MM.1S (cell line): ENCODE data around the gene ADGRL3.

Source experiments
- DNase-seq: peaks from one replicate; pipeline ENCODE4 v3.0.0-alpha.2; 2015
- H2AFZ ChIP-seq: fragments of 300-600 bp; sonication (generic); 2 replicates; pipeline ENCODE4 v1.6.0; 2016; ENCODE audit warnings: antibody characterized with exemption, low read length
- H3F3A ChIP-seq: fragments of 300-600 bp; sonication (generic); 2 replicates; pipeline ENCODE4 v1.6.1; 2016; ENCODE audit warnings: mild to moderate bottlenecking, antibody characterized with exemption, low read length, moderate library complexity, mixed read lengths; ENCODE audit not compliant: insufficient read depth
- H3K27ac ChIP-seq: fragments of 300-600 bp; sonication (generic); 2 replicates; pipeline ENCODE4 v1.5.1; 2016; ENCODE audit warnings: mild to moderate bottlenecking, low read length
- H3K27me3 ChIP-seq: fragments of 300-600 bp; sonication (generic); replicated peaks from 2 replicates; pipeline ENCODE4 v1.6.0; 2016; ENCODE audit warnings: low read length; ENCODE audit not compliant: insufficient read depth
- H3K36me3 ChIP-seq: fragments of 300-600 bp; sonication (generic); replicated peaks from 2 replicates; pipeline ENCODE4 v1.6.1; 2016; ENCODE audit warnings: mild to moderate bottlenecking, low read length, mixed read lengths; ENCODE audit not compliant: insufficient read depth
- H3K4me1 ChIP-seq: fragments of 300-600 bp; sonication (generic); 2 replicates; pipeline ENCODE4 v1.6.1; 2016; ENCODE audit warnings: low read length, mixed read lengths
- H3K4me2 ChIP-seq: fragments of 300-600 bp; sonication (generic); 2 replicates; pipeline ENCODE4 v1.6.0; 2016; ENCODE audit warnings: low read depth, low read length
- H3K4me3 ChIP-seq: fragments of 300-600 bp; sonication (generic); 2 replicates; pipeline ENCODE4 v1.5.1; 2016; ENCODE audit warnings: low read length, mixed read lengths
- H3K79me2 ChIP-seq: fragments of 300-600 bp; sonication (generic); 2 replicates; pipeline ENCODE4 v1.6.1; 2016; ENCODE audit warnings: mixed run types, low read length, mixed read lengths
- H3K9ac ChIP-seq: fragments of 300-600 bp; sonication (generic); 2 replicates; pipeline ENCODE4 v1.6.1; 2016; ENCODE audit warnings: low read length, mixed read lengths
- H3K9me2 ChIP-seq: fragments of 300-600 bp; sonication (generic); replicated peaks from 2 replicates; pipeline ENCODE4 v1.6.1; 2016; ENCODE audit warnings: mild to moderate bottlenecking, low read length, mixed read lengths; ENCODE audit not compliant: insufficient read depth
- H3K9me3 ChIP-seq: fragments of 300-600 bp; sonication (generic); replicated peaks from 2 replicates; pipeline ENCODE4 v1.6.1; 2016; ENCODE audit warnings: mild to moderate bottlenecking, low read length, mixed read lengths; ENCODE audit not compliant: insufficient read depth
- H4K20me1 ChIP-seq: fragments of 300-600 bp; sonication (generic); 2 replicates; pipeline ENCODE4 v1.6.1; 2016; ENCODE audit warnings: mild to moderate bottlenecking, low read length, moderate library complexity, mixed read lengths; ENCODE audit not compliant: insufficient read depth
- EZH2 ChIP-seq: fragments of 300-600 bp; sonication (generic); optimal IDR thresholded peaks from 2 replicates; pipeline ENCODE3; 2017; ENCODE audit warnings: low read depth, mild to moderate bottlenecking, antibody characterized with exemption, low read length, mixed read lengths
- EZH2phosphoT487 ChIP-seq: fragments of 300-600 bp; sonication (generic); IDR thresholded peaks from 2 replicates; pipeline ENCODE4 v1.6.1; 2018; ENCODE audit warnings: antibody characterized with exemption, low read length
- TF ChIP-seq, protein P1 (sequence below): fragments of 300-600 bp; sonication (generic); IDR thresholded peaks from 2 replicates; pipeline ENCODE4 v1.5.1; 2016; ENCODE audit warnings: antibody characterized with exemption, low read length, mixed read lengths

The ADGRL3 gene

DNA sequence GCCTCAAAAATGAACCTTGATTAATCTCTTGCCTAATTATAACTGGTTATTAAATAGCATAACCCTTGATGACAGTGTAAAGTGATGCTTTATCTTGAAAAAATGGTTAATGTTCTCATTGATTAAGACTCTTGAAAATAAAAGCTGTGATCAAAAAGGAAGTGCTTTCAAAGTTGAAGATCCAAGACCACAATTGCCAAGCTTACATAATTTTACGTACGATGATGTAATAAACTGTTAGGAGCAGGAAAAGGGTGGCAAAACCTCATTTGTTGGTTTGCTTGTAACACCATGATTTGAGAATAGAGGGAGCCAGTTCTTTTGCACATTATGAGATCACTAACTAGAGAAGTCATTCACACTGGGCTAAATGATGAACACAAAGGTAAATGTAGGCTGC is 322.2 kb downstream of the ADGRL3 start:
- H3K4me2 ChIP-seq, result no peak overlapping the region
- H3K4me3 ChIP-seq, result no peak overlapping the region
- H3K27ac ChIP-seq, result no peak overlapping the region
- no peaks in the 10 kb centered on the region for H3K27me3 ChIP-seq
- H3K36me3 ChIP-seq, result no peaks in the 10 kb centered on the region
- no peak overlapping the region for H2AFZ ChIP-seq
- no peak overlapping the region for H3K9ac ChIP-seq
- no peaks in the 10 kb centered on the region for H3K4me1 ChIP-seq
- TF ChIP-seq, protein P1, sequence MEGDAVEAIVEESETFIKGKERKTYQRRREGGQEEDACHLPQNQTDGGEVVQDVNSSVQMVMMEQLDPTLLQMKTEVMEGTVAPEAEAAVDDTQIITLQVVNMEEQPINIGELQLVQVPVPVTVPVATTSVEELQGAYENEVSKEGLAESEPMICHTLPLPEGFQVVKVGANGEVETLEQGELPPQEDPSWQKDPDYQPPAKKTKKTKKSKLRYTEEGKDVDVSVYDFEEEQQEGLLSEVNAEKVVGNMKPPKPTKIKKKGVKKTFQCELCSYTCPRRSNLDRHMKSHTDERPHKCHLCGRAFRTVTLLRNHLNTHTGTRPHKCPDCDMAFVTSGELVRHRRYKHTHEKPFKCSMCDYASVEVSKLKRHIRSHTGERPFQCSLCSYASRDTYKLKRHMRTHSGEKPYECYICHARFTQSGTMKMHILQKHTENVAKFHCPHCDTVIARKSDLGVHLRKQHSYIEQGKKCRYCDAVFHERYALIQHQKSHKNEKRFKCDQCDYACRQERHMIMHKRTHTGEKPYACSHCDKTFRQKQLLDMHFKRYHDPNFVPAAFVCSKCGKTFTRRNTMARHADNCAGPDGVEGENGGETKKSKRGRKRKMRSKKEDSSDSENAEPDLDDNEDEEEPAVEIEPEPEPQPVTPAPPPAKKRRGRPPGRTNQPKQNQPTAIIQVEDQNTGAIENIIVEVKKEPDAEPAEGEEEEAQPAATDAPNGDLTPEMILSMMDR, result no peak
- TF ChIP-seq EZH2 (no peak), EZH2phosphoT487 (no peak)
- H3K9me3 ChIP-seq, result no peaks in the 10 kb centered on the region
- H3F3A ChIP-seq, result no peaks in the 10 kb centered on the region
- H3K79me2 ChIP-seq, result no peaks in the 10 kb centered on the region
- no peaks in the 10 kb centered on the region for H4K20me1 ChIP-seq
- no peaks in the 10 kb centered on the region for H3K9me2 ChIP-seq
- no peak for DNase-seq

DNA sequence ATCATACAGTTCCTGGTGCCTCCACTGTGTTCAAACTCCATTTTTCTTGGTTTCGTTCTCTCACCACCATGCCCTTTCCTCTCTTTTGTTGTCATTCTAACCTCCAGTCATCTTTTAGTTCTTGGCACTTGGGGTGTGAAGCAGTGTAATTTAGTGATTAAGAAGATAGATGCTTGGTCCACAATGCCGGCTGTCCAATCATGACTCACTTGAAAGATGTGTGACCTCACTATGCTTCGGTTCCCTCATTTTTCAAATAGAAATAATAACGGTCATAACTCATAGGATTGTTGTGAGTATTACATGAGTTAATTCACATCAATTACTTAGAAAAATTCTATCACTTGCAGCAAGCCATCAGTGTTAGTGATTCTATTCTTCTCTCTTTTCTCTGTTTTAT is 327.8 kb downstream of the ADGRL3 start:
- DNase-seq, result no peak
- no peak overlapping the region for H2AFZ ChIP-seq
- H3K4me2 ChIP-seq, result no peak overlapping the region
- H3K27me3 ChIP-seq, result no peaks in the 10 kb centered on the region
- H3K79me2 ChIP-seq, result no peaks in the 10 kb centered on the region
- TF ChIP-seq EZH2phosphoT487 (no peak), EZH2 (no peak)
- TF ChIP-seq, protein P1, result no peak
- no peaks in the 10 kb centered on the region for H4K20me1 ChIP-seq
- H3K36me3 ChIP-seq, result no peaks in the 10 kb centered on the region
- no peaks in the 10 kb centered on the region for H3K9me3 ChIP-seq
- H3K4me3 ChIP-seq, result no peak overlapping the region
- H3K9me2 ChIP-seq, result no peaks in the 10 kb centered on the region
- no peaks in the 10 kb centered on the region for H3K4me1 ChIP-seq
- no peak overlapping the region for H3K27ac ChIP-seq
- H3F3A ChIP-seq, result no peaks in the 10 kb centered on the region
- H3K9ac ChIP-seq, result no peak overlapping the region

DNA sequence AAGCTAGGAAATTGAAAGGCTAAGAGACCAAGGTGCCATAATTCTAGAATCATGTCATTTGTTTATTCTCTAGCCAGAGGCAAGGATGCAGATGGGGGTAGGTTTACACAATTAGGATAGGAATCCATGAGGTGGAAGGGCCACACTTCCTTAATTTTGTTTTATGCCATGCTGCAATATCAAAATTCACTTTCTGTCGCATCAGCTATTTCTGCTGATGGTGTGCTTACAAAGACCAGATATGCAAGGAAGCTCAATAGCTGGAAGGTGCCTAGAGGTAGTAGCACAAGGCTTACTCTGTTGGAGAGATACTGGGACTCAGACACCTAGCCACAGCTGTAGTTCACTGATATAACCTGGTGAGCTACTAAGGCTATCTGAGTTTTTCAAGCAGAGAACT is 328.5 kb downstream of the ADGRL3 start:
- Histone ChIP-seq H3K79me2 (no peaks in the 10 kb centered on the region), H3K9ac (no peak overlapping the region), H3K27me3 (no peaks in the 10 kb centered on the region), H3F3A (no peaks in the 10 kb centered on the region), H3K36me3 (no peaks in the 10 kb centered on the region), H3K9me3 (no peaks in the 10 kb centered on the region), H3K27ac (no peak overlapping the region), H2AFZ (no peak overlapping the region), H3K4me2 (no peak overlapping the region), H3K4me1 (no peaks in the 10 kb centered on the region), H4K20me1 (no peaks in the 10 kb centered on the region), H3K4me3 (no peak overlapping the region), H3K9me2 (no peaks in the 10 kb centered on the region)
- no peak for DNase-seq
- TF ChIP-seq EZH2, result no peak
- TF ChIP-seq, protein P1, result no peak
